ENCODE measurements around the gene ITPK1. TPM values are rescaled to one million over a fixed set of nuclear protein-coding genes. Genes with fewer than 3 reads are reported as not detected.

The ITPK1 gene
- total RNA-seq, 1 experiment from 2014 or later = 18.8 TPM

- DNase-seq (ENCODE audit: low spot score) = no peak
Observed at GRCh38 chr14:92926180-92926845, 189.4 kb downstream of the ITPK1 start.

GRCh38 chr14:92925446-92925845 is 190.3 kb downstream of the ITPK1 start:
- no peak for DNase-seq (ENCODE audit: low spot score)

- no peak for DNase-seq (ENCODE audit: low spot score)
Observed at GRCh38 chr14:92924247-92924646, 191.5 kb downstream of the ITPK1 start.

GRCh38 chr14:92923744-92924103 is 192.0 kb downstream of the ITPK1 start:
- DNase-seq (ENCODE audit: low spot score) = no peak

GRCh38 chr14:92922883-92923743 is 192.6 kb downstream of the ITPK1 start, which contains the start of gene CHGA:
Gene CHGA (plus strand): TSS chr14:92923150. CDS start chr14:92923360, 210 bp downstream.
- DNase-seq (ENCODE audit: low spot score) = no peak

GRCh38 chr14:92922155-92922735 is 193.5 kb downstream of the ITPK1 start:
- no peak for DNase-seq (ENCODE audit: low spot score)

GRCh38 chr14:92920001-92920400 is 195.7 kb downstream of the ITPK1 start:
- no peak for DNase-seq (ENCODE audit: low spot score)

- DNase-seq (ENCODE audit: low spot score) = no peak
Observed at GRCh38 chr14:92917956-92918355, 197.8 kb downstream of the ITPK1 start.

- no peak for DNase-seq (ENCODE audit: low spot score)
Observed at GRCh38 chr14:92917041-92917940, 198.4 kb downstream of the ITPK1 start.

- no peak for DNase-seq (ENCODE audit: low spot score)
Observed at GRCh38 chr14:92916201-92916600, 199.5 kb downstream of the ITPK1 start.

- no peak for DNase-seq (ENCODE audit: low spot score)
Observed at GRCh38 chr14:92914087-92914656, 201.6 kb downstream of the ITPK1 start.

- DNase-seq (ENCODE audit: low spot score) = no peak
Observed at GRCh38 chr14:92907316-92907911, 208.3 kb downstream of the ITPK1 start.

- DNase-seq (ENCODE audit: low spot score) = no peak
Observed at GRCh38 chr14:92906823-92907222, 208.9 kb downstream of the ITPK1 start.

GRCh38 chr14:92906420-92906819 is 209.3 kb downstream of the ITPK1 start:
- no peak for DNase-seq (ENCODE audit: low spot score)

- DNase-seq (ENCODE audit: low spot score) = no peak
Observed at GRCh38 chr14:92905667-92906066, 210.1 kb downstream of the ITPK1 start.

- DNase-seq (ENCODE audit: low spot score) = no peak
Observed at GRCh38 chr14:92903359-92903758, 212.4 kb downstream of the ITPK1 start.

GRCh38 chr14:92902726-92903125 is 213.0 kb downstream of the ITPK1 start:
- no peak for DNase-seq (ENCODE audit: low spot score)

GRCh38 chr14:92902191-92902590 is 213.5 kb downstream of the ITPK1 start:
- DNase-seq (ENCODE audit: low spot score) = no peak

GRCh38 chr14:92900660-92901059 is 215.1 kb downstream of the ITPK1 start:
- DNase-seq (ENCODE audit: low spot score) = no peak

- DNase-seq (ENCODE audit: low spot score) = no peak
Observed at GRCh38 chr14:92898566-92899131, 217.1 kb downstream of the ITPK1 start.

All from H4 (cell line).